HG03378 (cell line): ENCODE data around the gene MLH3.

Source experiments
- ATAC-seq: cut with Tn5 transposase; IDR thresholded peaks from one replicate; pipeline ENCODE4 v1.9.1; 2021; ENCODE audit warnings: mild to moderate bottlenecking, moderate library complexity; ENCODE audit not compliant: unreplicated experiment

Gene MLH3

GRCh38 chr14:75067212-75067611 lies 15.9 kb upstream of the MLH3 start:
- no peak for ATAC-seq

GRCh38 chr14:75066691-75067090 lies 15.4 kb upstream of the MLH3 start:
- no peak for ATAC-seq

- peak; percentile 21 for ATAC-seq
Measured at GRCh38 chr14:75064205-75064567, 12.9 kb upstream of the MLH3 start.

GRCh38 chr14:75063491-75064204 lies 12.4 kb upstream of the MLH3 start, which contains the start of gene ACYP1:
Gene ACYP1, minus strand, starts transcription at chr14:75064024. Its CDS starts 471 bp downstream, at chr14:75063553.
- peak; percentile 85 for ATAC-seq

GRCh38 chr14:75063013-75063412 lies 11.7 kb upstream of the MLH3 start:
- ATAC-seq: no peak

GRCh38 chr14:75060420-75060819 lies 9.2 kb upstream of the MLH3 start:
- ATAC-seq: no peak

- no peak for ATAC-seq
Measured at GRCh38 chr14:75059642-75060041, 8.4 kb upstream of the MLH3 start.

GRCh38 chr14:75054421-75054820 lies 3.2 kb upstream of the MLH3 start:
- no peak for ATAC-seq

GRCh38 chr14:75053396-75054291 lies 2.4 kb upstream of the MLH3 start:
- ATAC-seq: no peak

- no peak for ATAC-seq
Measured at GRCh38 chr14:75051556-75051899, 261 bp upstream of the MLH3 start.

- ATAC-seq: no peak
Measured at GRCh38 chr14:75049731-75050201, 1.5 kb downstream of the MLH3 start.

GRCh38 chr14:75049136-75049535 lies 2.1 kb downstream of the MLH3 start:
- no peak for ATAC-seq

- ATAC-seq: no peak
Measured at GRCh38 chr14:75048101-75048500, 3.2 kb downstream of the MLH3 start.

- ATAC-seq: no peak
Measured at GRCh38 chr14:75047506-75047905, 3.8 kb downstream of the MLH3 start.

GRCh38 chr14:75046899-75047298 lies 4.4 kb downstream of the MLH3 start:
- no peak for ATAC-seq

- no peak for ATAC-seq
Measured at GRCh38 chr14:75046275-75046674, 5.0 kb downstream of the MLH3 start.

- no peak for ATAC-seq
Measured at GRCh38 chr14:75044752-75045151, 6.5 kb downstream of the MLH3 start.

GRCh38 chr14:75044322-75044721 lies 6.9 kb downstream of the MLH3 start:
- ATAC-seq: no peak

GRCh38 chr14:75042035-75042434 lies 9.2 kb downstream of the MLH3 start:
- ATAC-seq: no peak

GRCh38 chr14:75041613-75042012 lies 9.7 kb downstream of the MLH3 start:
- ATAC-seq: no peak

GRCh38 chr14:75040959-75041358 lies 10.3 kb downstream of the MLH3 start:
- ATAC-seq: no peak

GRCh38 chr14:75040507-75040906 lies 10.8 kb downstream of the MLH3 start:
- no peak for ATAC-seq
